ENCODE data around the gene SLC35A3. TPM values are rescaled to one million over a fixed set of nuclear protein-coding genes. Genes with fewer than 3 reads are reported as not detected.

The SLC35A3 gene
- total and polyA plus RNA-seq, 2 of the 4 experiments (the other 2 are of a cell fraction): 9.6 to 13.6 TPM

- BruUV-seq (replicated peaks): no TSS peak
- peak overlapping the region; percentile 67 for H2BK5ac ChIP-seq (ENCODE audit: low read depth, low read length, poor library complexity, severe bottlenecking)
- ATAC-seq (ENCODE audit: low read depth) (peak; percentile 2; the same call in 1 of the 2 replicates), DNase-seq (no peak)
- intact Hi-C loops (cut with micrococcal nuclease): no loop called here
- no peaks in the 10 kb centered on the region for H3K36me3 ChIP-seq (ENCODE audit: control insufficient read depth, insufficient read depth, low read length)
- H3K18ac ChIP-seq (ENCODE audit: low read depth, low read length): peak overlapping the region; percentile 82
- H4K20me1 ChIP-seq (ENCODE audit: insufficient read depth, low read length): no peaks in the 10 kb centered on the region
- peak overlapping the region; percentile 90 for H3K14ac ChIP-seq (replicated peaks; ENCODE audit: low read depth, low read length)
- peak overlapping the region; percentile 31 for H2AK9ac ChIP-seq (replicated peaks; ENCODE audit: low read depth, low read length, poor library complexity)
- peak overlapping the region; percentile 95 for H4K91ac ChIP-seq (ENCODE audit: insufficient read depth, low read depth, low read length)
- H2BK120ac ChIP-seq (ENCODE audit: low read depth, low read length): peak overlapping the region; percentile 85
- no peaks in the 10 kb centered on the region for H3K27me3 ChIP-seq (ENCODE audit: control insufficient read depth, insufficient read depth, low read length)
- peak overlapping the region; percentile 91; the same call in 2 of the 3 replicates for H2BK15ac ChIP-seq (ENCODE audit: low read depth, low read length)
- peaks cover 4% of the 10 kb centered on the region for H3K4me1 ChIP-seq (ENCODE audit: control insufficient read depth, insufficient read depth, low read length)
- H2BK20ac ChIP-seq (ENCODE audit: low read depth, low read length): 0 out of 2 replicates have a peak overlapping the region, but pooled peaks have one; percentile 27
- H3K4ac ChIP-seq (ENCODE audit: low read depth, low read length): peak overlapping the region; percentile 88
- no CpG with 5 or more reads among the region's 6 CpGs for WGBS, 2 experiments (ENCODE audit: extremely low coverage in 2 of 2, insufficient read length in 1 of 2)
- dilution Hi-C loops (cut with HindIII; ENCODE audit: low sequenced_read_pairs, unreplicated experiment): no loop called here
- peak overlapping the region; percentile 97 to 99 for H4K8ac ChIP-seq (ENCODE audit: low read depth in 2 of 2, low read length in 2 of 2)
- H2AFZ ChIP-seq (replicated peaks; ENCODE audit: low read length, poor library complexity): peak overlapping the region; percentile 95
- H2AK5ac ChIP-seq (ENCODE audit: low read depth, low read length): no peak overlapping the region
- H3K9ac ChIP-seq (ENCODE audit: low read depth, low read length): peak overlapping the region; percentile 71
- H3K79me1 ChIP-seq (ENCODE audit: low read depth in 1 of 2, low read length in 2 of 2): peaks cover 8 to 18% of the 10 kb centered on the region in 2 experiments; a peak in 3 of 4 replicates
- POLR2A ChIA-PET (ENCODE audit: unreplicated experiment): no interaction called here
- no peaks in the 10 kb centered on the region for H3K9me3 ChIP-seq (ENCODE audit: control insufficient read depth, insufficient read depth, low read length)
- H3K9me1 ChIP-seq (ENCODE audit: insufficient read depth, low read length): peaks cover 6% of the 10 kb centered on the region
- peak overlapping the region; percentile 92 for H3K4me2 ChIP-seq (ENCODE audit: low read depth, low read length)
- peak overlapping the region; percentile 98 for H4K5ac ChIP-seq (ENCODE audit: low read depth, low read length)
- H3K4me3 ChIP-seq (ENCODE audit: insufficient read depth, low read depth, low read length): peak overlapping the region; percentile 94
- TF ChIP-seq SMC3 (IDR thresholded peaks at IDR 0.05; ENCODE audit: low read depth, low read length): no peak
- TF ChIP-seq RFX5 (IDR thresholded peaks at IDR 0.05; ENCODE audit: low read depth, low read length): no peak
- no peak for TF ChIP-seq MAFK (IDR thresholded peaks at IDR 0.05; ENCODE audit: low read depth, low read length)
- no peak for TF ChIP-seq POLR2A (IDR thresholded peaks at IDR 0.05; ENCODE audit: low read depth, low read length)
- in situ Hi-C loops (cut with MboI; ENCODE audit: low sequenced_read_pairs): no loop called here
- CTCF ChIA-PET: no interaction called here
- H3K56ac ChIP-seq (ENCODE audit: extremely low read depth, insufficient read depth, low read length): peak overlapping the region; percentile 37; the same call in 1 of the 2 replicates
- peak overlapping the region; percentile 79 for H3K23ac ChIP-seq (ENCODE audit: low read depth, low read length)
- peak overlapping the region; percentile 77 for H3K27ac ChIP-seq (ENCODE audit: insufficient read depth, low read length)
These were observed 502 bp upstream of the SLC35A3 start for GRCh38 chr1:99969260-99969728.
